ENCODE data around the gene CRYGB.
A peak's percentile ranks its signal among the peaks of the same experiment; 100 is the strongest.

DNA sequence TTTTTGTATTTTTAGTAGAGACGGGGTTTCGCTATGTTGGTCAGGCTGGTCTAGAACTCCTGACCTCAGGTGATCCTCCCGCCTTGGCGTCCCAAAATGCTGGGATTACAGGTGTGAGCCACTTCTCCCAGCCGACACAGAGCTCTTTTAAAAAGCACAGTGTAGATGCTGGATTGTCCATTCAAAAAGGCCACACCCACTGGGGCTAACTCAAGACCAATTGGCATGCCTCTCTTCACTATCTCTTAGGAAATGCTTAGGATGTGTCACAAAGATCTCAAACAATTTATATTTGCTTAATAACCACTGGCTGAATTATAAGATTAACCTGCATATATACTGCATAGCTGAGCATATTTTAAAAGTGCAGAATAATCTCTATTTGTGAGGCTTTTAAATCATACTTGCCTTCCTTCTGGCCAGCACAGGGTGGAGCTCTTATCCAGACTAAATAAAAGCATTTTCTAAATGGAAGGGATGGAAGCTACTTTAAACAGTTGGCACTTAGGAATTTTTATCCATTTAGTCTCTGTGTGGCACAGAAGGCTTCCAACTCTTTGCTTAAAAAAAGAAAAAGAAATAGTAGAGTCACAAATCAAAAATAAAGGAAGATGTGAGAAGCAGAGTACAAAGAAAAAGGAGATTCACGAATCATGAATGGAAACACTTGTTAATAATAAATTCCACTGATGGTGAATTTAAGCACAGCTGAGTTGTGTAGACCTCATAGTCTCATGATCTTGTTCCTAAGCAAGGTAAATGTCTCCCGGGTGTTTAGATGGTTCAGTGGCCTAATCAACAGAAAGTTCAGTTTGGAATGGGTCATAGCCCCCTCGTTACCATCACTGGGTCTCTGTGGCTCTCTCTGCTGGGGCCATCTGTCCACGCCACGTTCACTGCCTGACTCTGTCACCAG, 44.0 kb downstream of the CRYGB start:
- TF ChIP-seq POLR2A (IDR thresholded peaks at IDR 0.05; ENCODE audit: borderline replicate concordance, extremely low read depth, insufficient read depth, insufficient read length) = no peak
- no peak for TF ChIP-seq EZH2phosphoT487 (IDR thresholded peaks at IDR 0.05; ENCODE audit: borderline replicate concordance)
- TF ChIP-seq, protein P1, sequence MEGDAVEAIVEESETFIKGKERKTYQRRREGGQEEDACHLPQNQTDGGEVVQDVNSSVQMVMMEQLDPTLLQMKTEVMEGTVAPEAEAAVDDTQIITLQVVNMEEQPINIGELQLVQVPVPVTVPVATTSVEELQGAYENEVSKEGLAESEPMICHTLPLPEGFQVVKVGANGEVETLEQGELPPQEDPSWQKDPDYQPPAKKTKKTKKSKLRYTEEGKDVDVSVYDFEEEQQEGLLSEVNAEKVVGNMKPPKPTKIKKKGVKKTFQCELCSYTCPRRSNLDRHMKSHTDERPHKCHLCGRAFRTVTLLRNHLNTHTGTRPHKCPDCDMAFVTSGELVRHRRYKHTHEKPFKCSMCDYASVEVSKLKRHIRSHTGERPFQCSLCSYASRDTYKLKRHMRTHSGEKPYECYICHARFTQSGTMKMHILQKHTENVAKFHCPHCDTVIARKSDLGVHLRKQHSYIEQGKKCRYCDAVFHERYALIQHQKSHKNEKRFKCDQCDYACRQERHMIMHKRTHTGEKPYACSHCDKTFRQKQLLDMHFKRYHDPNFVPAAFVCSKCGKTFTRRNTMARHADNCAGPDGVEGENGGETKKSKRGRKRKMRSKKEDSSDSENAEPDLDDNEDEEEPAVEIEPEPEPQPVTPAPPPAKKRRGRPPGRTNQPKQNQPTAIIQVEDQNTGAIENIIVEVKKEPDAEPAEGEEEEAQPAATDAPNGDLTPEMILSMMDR (IDR thresholded peaks at IDR 0.05 in 2 of 3, conservative IDR thresholded peaks at IDR 0.05 in 1 of 3; ENCODE audit: borderline replicate concordance in 1 of 3, insufficient read depth in 1 of 3, low read depth in 2 of 3, low read length in 2 of 3) = peak; percentile 51 to 74 (median 67)
- TF ChIP-seq SP1 (IDR thresholded peaks at IDR 0.05; ENCODE audit: low read depth) = no peak
- TF ChIP-seq, protein P2, sequence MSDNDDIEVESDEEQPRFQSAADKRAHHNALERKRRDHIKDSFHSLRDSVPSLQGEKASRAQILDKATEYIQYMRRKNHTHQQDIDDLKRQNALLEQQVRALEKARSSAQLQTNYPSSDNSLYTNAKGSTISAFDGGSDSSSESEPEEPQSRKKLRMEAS (IDR thresholded peaks at IDR 0.05) = no peak; the same call in 1 of the 2 replicates
- no peak for TF ChIP-seq CEBPB (IDR thresholded peaks at IDR 0.05; ENCODE audit: low read depth)
- TF ChIP-seq SIN3A (IDR thresholded peaks at IDR 0.05; ENCODE audit: low read depth) = no peak
- no peak for TF ChIP-seq EZH2 (IDR thresholded peaks at IDR 0.05)
- TF ChIP-seq, protein P3, sequence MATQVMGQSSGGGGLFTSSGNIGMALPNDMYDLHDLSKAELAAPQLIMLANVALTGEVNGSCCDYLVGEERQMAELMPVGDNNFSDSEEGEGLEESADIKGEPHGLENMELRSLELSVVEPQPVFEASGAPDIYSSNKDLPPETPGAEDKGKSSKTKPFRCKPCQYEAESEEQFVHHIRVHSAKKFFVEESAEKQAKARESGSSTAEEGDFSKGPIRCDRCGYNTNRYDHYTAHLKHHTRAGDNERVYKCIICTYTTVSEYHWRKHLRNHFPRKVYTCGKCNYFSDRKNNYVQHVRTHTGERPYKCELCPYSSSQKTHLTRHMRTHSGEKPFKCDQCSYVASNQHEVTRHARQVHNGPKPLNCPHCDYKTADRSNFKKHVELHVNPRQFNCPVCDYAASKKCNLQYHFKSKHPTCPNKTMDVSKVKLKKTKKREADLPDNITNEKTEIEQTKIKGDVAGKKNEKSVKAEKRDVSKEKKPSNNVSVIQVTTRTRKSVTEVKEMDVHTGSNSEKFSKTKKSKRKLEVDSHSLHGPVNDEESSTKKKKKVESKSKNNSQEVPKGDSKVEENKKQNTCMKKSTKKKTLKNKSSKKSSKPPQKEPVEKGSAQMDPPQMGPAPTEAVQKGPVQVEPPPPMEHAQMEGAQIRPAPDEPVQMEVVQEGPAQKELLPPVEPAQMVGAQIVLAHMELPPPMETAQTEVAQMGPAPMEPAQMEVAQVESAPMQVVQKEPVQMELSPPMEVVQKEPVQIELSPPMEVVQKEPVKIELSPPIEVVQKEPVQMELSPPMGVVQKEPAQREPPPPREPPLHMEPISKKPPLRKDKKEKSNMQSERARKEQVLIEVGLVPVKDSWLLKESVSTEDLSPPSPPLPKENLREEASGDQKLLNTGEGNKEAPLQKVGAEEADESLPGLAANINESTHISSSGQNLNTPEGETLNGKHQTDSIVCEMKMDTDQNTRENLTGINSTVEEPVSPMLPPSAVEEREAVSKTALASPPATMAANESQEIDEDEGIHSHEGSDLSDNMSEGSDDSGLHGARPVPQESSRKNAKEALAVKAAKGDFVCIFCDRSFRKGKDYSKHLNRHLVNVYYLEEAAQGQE (IDR thresholded peaks at IDR 0.05; ENCODE audit: low read depth) = no peak
- no peak for TF ChIP-seq SRF (IDR thresholded peaks at IDR 0.05; ENCODE audit: low read depth)
